Caco-2 (cell line): Measurements from ENCODE around the gene PLEKHG3. TPM values are rescaled to one million over a fixed set of nuclear protein-coding genes. Genes with fewer than 3 reads are reported as not detected.

Experiments used
- BruUV-seq: library from RNA; stranded (reverse); fragments of 400-500 nt; replicated peaks from 2 replicates; lab custom pipeline; 2021; lab: Mats Ljungman, UMichigan
- CTCF ChIA-PET: fragments of 300-600 bp; sonication (Branson Sonifier 250); formaldehyde crosslinking; loops from one replicate; lab custom pipeline; 2022; ENCODE audit warnings: antibody characterized with exemption; lab: Charles Lee
- POLR2A ChIA-PET: fragments of 300-600 bp; sonication (Branson Sonifier 250); formaldehyde crosslinking; loops from one replicate; lab custom pipeline; 2022; ENCODE audit warnings: antibody characterized with exemption; lab: Charles Lee
- DNase-seq, 2 experiments: peaks; one replicate each; pipeline versions ENCODE4 v3.0.0 to v3.0.0-alpha.2; 2020 to 2022
- H3K27me3 ChIP-seq: replicated peaks from 2 replicates; pipeline ENCODE4 v1.6.0; 2011; ENCODE audit warnings: low read length; ENCODE audit not compliant: control insufficient read depth, insufficient read depth
- H3K36me3 ChIP-seq: 2 replicates; pipeline ENCODE4 v1.5.1; 2011; ENCODE audit warnings: low read length; ENCODE audit not compliant: control insufficient read depth, insufficient read depth
- H3K4me1 ChIP-seq: fragments of 250-450 bp; sonication (Bioruptor Pico); 2 replicates; pipeline ENCODE4 v1.5.1; 2020; ENCODE audit warnings: mild to moderate bottlenecking
- H3K4me3 ChIP-seq: 2 replicates; pipeline ENCODE4 v1.5.1; 2011; ENCODE audit warnings: low read depth, mild to moderate bottlenecking, control low read depth, low read length
- H3K9me3 ChIP-seq: fragments of 250-450 bp; sonication (Bioruptor Pico); 2 replicates; pipeline ENCODE4 v1.5.1; 2020; ENCODE audit warnings: mild to moderate bottlenecking, moderate library complexity
- H3K27ac Mint-ChIP-seq: one replicate; pipeline ENCODE4 v1.8.0; 2022; ENCODE audit warnings: mixed read lengths; ENCODE audit not compliant: unreplicated experiment
- H3K27me3 Mint-ChIP-seq: one replicate; pipeline ENCODE4 v1.8.0; 2022; ENCODE audit warnings: mixed read lengths; ENCODE audit not compliant: insufficient read depth, unreplicated experiment
- H3K36me3 Mint-ChIP-seq: one replicate; pipeline ENCODE4 v1.8.0; 2022; ENCODE audit warnings: mild to moderate bottlenecking, mixed read lengths; ENCODE audit not compliant: insufficient read depth, unreplicated experiment
- H3K4me1 Mint-ChIP-seq: one replicate; pipeline ENCODE4 v1.8.0; 2022; ENCODE audit warnings: low read depth, mixed read lengths; ENCODE audit not compliant: unreplicated experiment
- H3K4me3 Mint-ChIP-seq: one replicate; pipeline ENCODE4 v1.8.0; 2022; ENCODE audit warnings: mild to moderate bottlenecking, moderate library complexity, mixed read lengths; ENCODE audit not compliant: unreplicated experiment
- H3K9me3 Mint-ChIP-seq: one replicate; pipeline ENCODE4 v1.8.0; 2022; ENCODE audit warnings: mixed read lengths; ENCODE audit not compliant: unreplicated experiment
- intact Hi-C: fragments of 100-400 bp; cut with micrococcal nuclease; formaldehyde crosslinking; loops from one replicate; pipeline ENCODE4 v1.10.0; 2022; ENCODE audit not compliant: unreplicated experiment
- total RNA-seq: library from RNA; stranded (reverse); gene quantifications from 2 replicates; pipeline ENCODE4 v1.2.3, GENCODE V29; 2022
- TF ChIP-seq, protein P1 (sequence below), 2 experiments: fragments of 200-600 bp in 1 of 2; IDR thresholded peaks; 1 replicate in 1 of 2; 2 replicates in 1 of 2; pipeline versions ENCODE4 v1.5.1 to v1.8.0; 2011 to 2022; ENCODE audit warnings: antibody characterized with exemption in 1 of 2, control low read depth in 1 of 2, inconsistent platforms in 1 of 2, low read depth in 1 of 2, low read length in 1 of 2, mild to moderate bottlenecking in 1 of 2, moderate library complexity in 1 of 2; ENCODE audit not compliant: insufficient read depth in 1 of 2, severe bottlenecking in 1 of 2, unreplicated experiment in 1 of 2

The PLEKHG3 gene
- total RNA-seq, 1 experiment from 2014 or later, result 85.9 TPM

DNA sequence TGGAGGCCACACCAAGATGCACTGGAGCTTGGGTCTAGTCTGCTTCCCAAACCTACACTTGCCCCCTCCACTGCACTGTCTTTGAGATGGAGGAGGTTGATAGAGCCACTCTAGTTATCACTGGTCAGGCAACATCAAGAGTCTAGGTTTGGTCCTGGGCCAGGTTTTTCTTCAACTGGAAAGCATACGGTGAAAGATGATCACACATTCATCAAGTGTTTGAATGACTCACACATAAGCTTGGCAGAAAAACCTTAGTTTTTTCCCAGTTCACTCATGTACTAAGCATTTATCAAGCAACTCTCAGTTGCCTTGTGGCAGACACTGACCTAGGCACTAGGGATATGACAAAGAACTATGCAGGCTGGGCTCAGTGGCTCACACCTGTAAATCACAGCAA, 84.5 kb downstream of the PLEKHG3 start:
- H3K9me3 Mint-ChIP-seq, result no peaks in the 10 kb centered on the region
- POLR2A ChIA-PET, result no interaction called here

DNA sequence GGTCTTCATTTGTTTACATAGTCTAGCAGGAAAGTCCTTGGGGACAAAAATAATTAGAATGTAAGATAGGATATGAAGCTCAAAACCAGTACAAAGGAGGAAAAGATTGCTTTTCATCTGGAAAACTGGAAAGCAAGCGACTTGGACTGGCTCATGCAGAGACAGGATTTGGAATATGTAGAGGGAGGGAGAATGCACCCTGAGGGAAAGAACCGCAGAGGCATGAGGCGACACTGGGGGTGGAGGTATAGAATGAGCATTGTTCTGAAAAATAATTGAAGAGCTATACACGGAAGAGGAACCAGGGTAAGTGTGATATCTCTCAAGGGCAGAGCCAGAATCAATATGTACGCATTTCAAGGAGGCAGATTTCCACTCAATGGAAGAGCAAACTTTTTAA, 85.5 kb downstream of the PLEKHG3 start:
- ChIA-PET CTCF (interaction anchor here (0.6 to 1.2 kb wide), 3 partner anchors 9 to 287 kb away, joined by 3 to 4 read pairs (median 3); no protein-coding TSS in a partner anchor), POLR2A (no interaction called here)
- H3K9me3 Mint-ChIP-seq, result no peaks in the 10 kb centered on the region
- H3K27me3 ChIP-seq, result no peaks in the 10 kb centered on the region
- H3K4me1 ChIP-seq, result no peaks in the 10 kb centered on the region
- H3K27ac Mint-ChIP-seq, result no peak overlapping the region
- no peaks in the 10 kb centered on the region for H3K27me3 Mint-ChIP-seq
- no peak for DNase-seq
- H3K9me3 ChIP-seq, result no peaks in the 10 kb centered on the region
- no peaks in the 10 kb centered on the region for H3K36me3 ChIP-seq
- TF ChIP-seq, protein P1, sequence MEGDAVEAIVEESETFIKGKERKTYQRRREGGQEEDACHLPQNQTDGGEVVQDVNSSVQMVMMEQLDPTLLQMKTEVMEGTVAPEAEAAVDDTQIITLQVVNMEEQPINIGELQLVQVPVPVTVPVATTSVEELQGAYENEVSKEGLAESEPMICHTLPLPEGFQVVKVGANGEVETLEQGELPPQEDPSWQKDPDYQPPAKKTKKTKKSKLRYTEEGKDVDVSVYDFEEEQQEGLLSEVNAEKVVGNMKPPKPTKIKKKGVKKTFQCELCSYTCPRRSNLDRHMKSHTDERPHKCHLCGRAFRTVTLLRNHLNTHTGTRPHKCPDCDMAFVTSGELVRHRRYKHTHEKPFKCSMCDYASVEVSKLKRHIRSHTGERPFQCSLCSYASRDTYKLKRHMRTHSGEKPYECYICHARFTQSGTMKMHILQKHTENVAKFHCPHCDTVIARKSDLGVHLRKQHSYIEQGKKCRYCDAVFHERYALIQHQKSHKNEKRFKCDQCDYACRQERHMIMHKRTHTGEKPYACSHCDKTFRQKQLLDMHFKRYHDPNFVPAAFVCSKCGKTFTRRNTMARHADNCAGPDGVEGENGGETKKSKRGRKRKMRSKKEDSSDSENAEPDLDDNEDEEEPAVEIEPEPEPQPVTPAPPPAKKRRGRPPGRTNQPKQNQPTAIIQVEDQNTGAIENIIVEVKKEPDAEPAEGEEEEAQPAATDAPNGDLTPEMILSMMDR (IDR thresholded peaks at IDR 0.05; ENCODE audit: insufficient read depth in 1 of 2, low read depth in 1 of 2, low read length in 1 of 2, severe bottlenecking in 1 of 2, unreplicated experiment in 1 of 2), result no peak
- H3K4me3 ChIP-seq, result no peak overlapping the region
- intact Hi-C loops, result no loop called here
- BruUV-seq, result no TSS peak
- no peaks in the 10 kb centered on the region for H3K4me1 Mint-ChIP-seq
- no peaks in the 10 kb centered on the region for H3K36me3 Mint-ChIP-seq
- H3K4me3 Mint-ChIP-seq, result no peak overlapping the region

More for the DNA sequence above, 84.5 kb downstream of the PLEKHG3 start:
- H3K4me1 Mint-ChIP-seq, result no peaks in the 10 kb centered on the region
- no peak overlapping the region for H3K4me3 Mint-ChIP-seq
- Histone ChIP-seq H3K36me3 (no peaks in the 10 kb centered on the region), H3K9me3 (no peaks in the 10 kb centered on the region), H3K27me3 (no peaks in the 10 kb centered on the region), H3K4me3 (no peak overlapping the region), H3K4me1 (no peaks in the 10 kb centered on the region)
- no peaks in the 10 kb centered on the region for H3K27me3 Mint-ChIP-seq
- DNase-seq, result no peak
- H3K36me3 Mint-ChIP-seq, result no peaks in the 10 kb centered on the region
- H3K27ac Mint-ChIP-seq, result no peak overlapping the region
- TF ChIP-seq, protein P1 (IDR thresholded peaks at IDR 0.05; ENCODE audit: insufficient read depth in 1 of 2, low read depth in 1 of 2, low read length in 1 of 2, severe bottlenecking in 1 of 2, unreplicated experiment in 1 of 2), result no peak
- BruUV-seq, result no TSS peak
- intact Hi-C loops, result no loop called here
- CTCF ChIA-PET, result interaction anchor here (0.9 kb wide), 1 partner anchor 10 kb away, joined by 3 read pairs; no protein-coding TSS in a partner anchor

DNA sequence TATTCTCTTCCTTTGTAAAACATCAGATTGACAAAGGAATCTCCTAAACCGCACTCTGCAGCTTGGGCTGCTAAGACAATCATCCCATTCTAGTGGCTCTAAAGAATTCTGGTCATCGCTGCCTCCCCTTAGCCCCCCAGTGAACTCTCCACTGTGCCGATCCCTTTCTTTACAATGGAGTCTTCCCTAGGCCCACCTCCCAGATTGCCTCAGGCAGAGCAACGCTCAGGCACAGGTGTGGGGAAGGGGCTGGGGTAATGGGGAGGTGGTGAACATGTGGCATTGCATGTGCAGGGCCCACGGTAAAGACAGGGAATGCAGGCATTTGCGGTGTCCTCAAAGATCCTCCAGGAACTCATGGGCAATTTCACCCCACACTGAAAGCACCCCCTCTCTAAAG, 86.3 kb downstream of the PLEKHG3 start:
- no peaks in the 10 kb centered on the region for H3K4me1 Mint-ChIP-seq
- no peak for DNase-seq
- Histone ChIP-seq H3K4me3 (no peak overlapping the region), H3K36me3 (no peaks in the 10 kb centered on the region), H3K4me1 (no peaks in the 10 kb centered on the region), H3K27me3 (no peaks in the 10 kb centered on the region), H3K9me3 (no peaks in the 10 kb centered on the region)
- no peaks in the 10 kb centered on the region for H3K27me3 Mint-ChIP-seq
- no TSS peak for BruUV-seq
- H3K27ac Mint-ChIP-seq, result no peak overlapping the region
- H3K4me3 Mint-ChIP-seq, result no peak overlapping the region
- ChIA-PET CTCF (interaction anchor here (1.2 kb wide), 1 partner anchor 10 kb away, joined by 3 read pairs; no protein-coding TSS in a partner anchor), POLR2A (no interaction called here)
- TF ChIP-seq, protein P1 (IDR thresholded peaks at IDR 0.05; ENCODE audit: insufficient read depth in 1 of 2, low read depth in 1 of 2, low read length in 1 of 2, severe bottlenecking in 1 of 2, unreplicated experiment in 1 of 2), result no peak
- intact Hi-C loops, result no loop called here
- no peaks in the 10 kb centered on the region for H3K9me3 Mint-ChIP-seq
- H3K36me3 Mint-ChIP-seq, result no peaks in the 10 kb centered on the region
